ENCODE data around the gene DRAXIN.

- TF ChIP-seq POLR2A (IDR thresholded peaks at IDR 0.05; ENCODE audit: low read depth), result no peak
- TF ChIP-seq, protein P1, sequence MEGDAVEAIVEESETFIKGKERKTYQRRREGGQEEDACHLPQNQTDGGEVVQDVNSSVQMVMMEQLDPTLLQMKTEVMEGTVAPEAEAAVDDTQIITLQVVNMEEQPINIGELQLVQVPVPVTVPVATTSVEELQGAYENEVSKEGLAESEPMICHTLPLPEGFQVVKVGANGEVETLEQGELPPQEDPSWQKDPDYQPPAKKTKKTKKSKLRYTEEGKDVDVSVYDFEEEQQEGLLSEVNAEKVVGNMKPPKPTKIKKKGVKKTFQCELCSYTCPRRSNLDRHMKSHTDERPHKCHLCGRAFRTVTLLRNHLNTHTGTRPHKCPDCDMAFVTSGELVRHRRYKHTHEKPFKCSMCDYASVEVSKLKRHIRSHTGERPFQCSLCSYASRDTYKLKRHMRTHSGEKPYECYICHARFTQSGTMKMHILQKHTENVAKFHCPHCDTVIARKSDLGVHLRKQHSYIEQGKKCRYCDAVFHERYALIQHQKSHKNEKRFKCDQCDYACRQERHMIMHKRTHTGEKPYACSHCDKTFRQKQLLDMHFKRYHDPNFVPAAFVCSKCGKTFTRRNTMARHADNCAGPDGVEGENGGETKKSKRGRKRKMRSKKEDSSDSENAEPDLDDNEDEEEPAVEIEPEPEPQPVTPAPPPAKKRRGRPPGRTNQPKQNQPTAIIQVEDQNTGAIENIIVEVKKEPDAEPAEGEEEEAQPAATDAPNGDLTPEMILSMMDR (IDR thresholded peaks at IDR 0.05), result no peak
Observed at GRCh38 chr1:11648039-11648438, 43.5 kb upstream of the DRAXIN start.
